ENCODE data around the gene PKDREJ.
"Not testable (repeated sequence)": the region's sequence is repeated elsewhere in the genome, so short reads cannot be mapped to it uniquely, and the experiment has no call there.

The PKDREJ gene

GRCh38 chr22:46287873-46288751 is 25.0 kb upstream of the PKDREJ start:
- peak; percentile 47 for DNase-seq

- DNase-seq = no peak
Measured at GRCh38 chr22:46286941-46287872, 24.1 kb upstream of the PKDREJ start.

- DNase-seq = no peak
Measured at GRCh38 chr22:46286006-46286405, 22.9 kb upstream of the PKDREJ start.

GRCh38 chr22:46281866-46282678 is 18.9 kb upstream of the PKDREJ start:
- no peak for DNase-seq

GRCh38 chr22:46280999-46281623 is 18.0 kb upstream of the PKDREJ start:
- peak; percentile 50 for DNase-seq

- no peak for DNase-seq
Measured at GRCh38 chr22:46280063-46280817, 17.1 kb upstream of the PKDREJ start.

- peak; percentile 45 for DNase-seq
Measured at GRCh38 chr22:46278656-46279645, 15.8 kb upstream of the PKDREJ start.

GRCh38 chr22:46276563-46276962 is 13.4 kb upstream of the PKDREJ start:
- DNase-seq = no peak

GRCh38 chr22:46275455-46276122 is 12.4 kb upstream of the PKDREJ start:
- DNase-seq = no peak

- DNase-seq = no peak
Measured at GRCh38 chr22:46274381-46274780, 11.2 kb upstream of the PKDREJ start.

GRCh38 chr22:46273432-46274148 is 10.4 kb upstream of the PKDREJ start:
- no peak for DNase-seq

- DNase-seq = no peak
Measured at GRCh38 chr22:46272762-46273431, 9.8 kb upstream of the PKDREJ start.

GRCh38 chr22:46272196-46272595 is 9.1 kb upstream of the PKDREJ start:
- no peak for DNase-seq

GRCh38 chr22:46269564-46269963 is 6.4 kb upstream of the PKDREJ start:
- DNase-seq = no peak

- peak; percentile 94 for DNase-seq
Measured at GRCh38 chr22:46267431-46268279, 4.5 kb upstream of the PKDREJ start, which contains the start of gene TTC38. TSS of gene TTC38 (plus strand) at chr22:46268008. CDS start at chr22:46268040, 32 bp downstream.

GRCh38 chr22:46265627-46266026 is 2.5 kb upstream of the PKDREJ start:
- not testable (repeated sequence) for DNase-seq

- DNase-seq = not testable (repeated sequence)
Measured at GRCh38 chr22:46264520-46264919, 1.4 kb upstream of the PKDREJ start.

All from islet precursor cell (in vitro differentiated cells).